Epithelial cell of proximal tubule (primary cell): ENCODE results near the gene NFS1. TPM values are rescaled to one million over a fixed set of nuclear protein-coding genes. Genes with fewer than 3 reads are reported as not detected.

Source experiments
- DNase-seq: peaks from one replicate; pipeline ENCODE4 v3.0.0-alpha.2; 2011; ENCODE audit warnings: low read depth
- H3K4me3 ChIP-seq: 2 replicates; pipeline ENCODE4 v1.5.1; 2011; ENCODE audit warnings: low read depth, mild to moderate bottlenecking, low read length
- total RNA-seq: library from RNA; depleted of rRNA; stranded (reverse); fragments of >200 nt; gene quantifications from 2 replicates; pipeline ENCODE4 v1.2.3, GENCODE V29; 2015
- TF ChIP-seq, protein P1 (sequence below): conservative IDR thresholded peaks from 2 replicates; pipeline ENCODE4 v1.5.1; 2012; ENCODE audit warnings: low read depth, mild to moderate bottlenecking, low read length

Gene NFS1
- total RNA-seq, 1 donor from 2014 or later = 10.3 TPM

DNA sequence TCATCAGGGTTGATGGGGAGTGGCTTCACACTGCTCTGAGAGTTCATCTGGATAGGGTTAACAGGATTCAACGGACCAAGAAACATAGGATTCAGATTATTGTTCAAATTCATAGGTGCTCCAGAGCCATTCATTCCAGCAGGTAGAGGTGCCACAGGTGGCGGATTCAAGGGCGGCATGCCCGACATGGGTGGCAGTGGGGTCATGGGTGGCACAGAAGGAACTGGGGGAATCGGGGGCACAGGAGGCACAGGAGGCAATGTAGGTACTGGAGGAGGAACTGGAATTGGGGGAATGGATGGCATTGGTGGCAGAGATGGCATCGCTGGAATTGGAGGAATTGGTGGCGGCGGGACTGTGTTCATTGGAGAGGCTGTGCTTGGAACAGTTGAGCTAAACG is 44.7 kb downstream of the NFS1 start:
- H3K4me3 ChIP-seq = no peak overlapping the region
- TF ChIP-seq, protein P1, sequence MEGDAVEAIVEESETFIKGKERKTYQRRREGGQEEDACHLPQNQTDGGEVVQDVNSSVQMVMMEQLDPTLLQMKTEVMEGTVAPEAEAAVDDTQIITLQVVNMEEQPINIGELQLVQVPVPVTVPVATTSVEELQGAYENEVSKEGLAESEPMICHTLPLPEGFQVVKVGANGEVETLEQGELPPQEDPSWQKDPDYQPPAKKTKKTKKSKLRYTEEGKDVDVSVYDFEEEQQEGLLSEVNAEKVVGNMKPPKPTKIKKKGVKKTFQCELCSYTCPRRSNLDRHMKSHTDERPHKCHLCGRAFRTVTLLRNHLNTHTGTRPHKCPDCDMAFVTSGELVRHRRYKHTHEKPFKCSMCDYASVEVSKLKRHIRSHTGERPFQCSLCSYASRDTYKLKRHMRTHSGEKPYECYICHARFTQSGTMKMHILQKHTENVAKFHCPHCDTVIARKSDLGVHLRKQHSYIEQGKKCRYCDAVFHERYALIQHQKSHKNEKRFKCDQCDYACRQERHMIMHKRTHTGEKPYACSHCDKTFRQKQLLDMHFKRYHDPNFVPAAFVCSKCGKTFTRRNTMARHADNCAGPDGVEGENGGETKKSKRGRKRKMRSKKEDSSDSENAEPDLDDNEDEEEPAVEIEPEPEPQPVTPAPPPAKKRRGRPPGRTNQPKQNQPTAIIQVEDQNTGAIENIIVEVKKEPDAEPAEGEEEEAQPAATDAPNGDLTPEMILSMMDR = no peak
- DNase-seq = no peak

DNA sequence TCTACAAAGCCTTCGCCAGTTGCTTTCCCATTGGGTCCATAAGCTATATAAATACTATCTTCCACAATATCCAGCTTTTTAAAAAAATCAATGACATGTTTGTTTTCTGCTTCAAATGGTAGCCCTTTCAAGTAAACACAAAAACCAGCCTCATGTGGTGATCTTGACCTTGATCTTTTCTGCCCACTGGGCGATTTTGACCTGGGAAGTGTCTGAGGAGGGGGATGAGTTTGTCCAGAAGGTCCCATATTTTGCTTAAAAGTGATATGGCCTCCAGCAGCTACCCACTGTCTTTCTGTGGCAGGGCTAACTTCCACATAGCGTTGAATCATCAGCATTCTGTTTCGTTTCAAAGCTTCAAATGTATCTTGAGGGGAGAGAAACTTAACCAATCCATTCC is 45.3 kb downstream of the NFS1 start:
- no peak for DNase-seq
- TF ChIP-seq, protein P1 = no peak
- no peak overlapping the region for H3K4me3 ChIP-seq

DNA sequence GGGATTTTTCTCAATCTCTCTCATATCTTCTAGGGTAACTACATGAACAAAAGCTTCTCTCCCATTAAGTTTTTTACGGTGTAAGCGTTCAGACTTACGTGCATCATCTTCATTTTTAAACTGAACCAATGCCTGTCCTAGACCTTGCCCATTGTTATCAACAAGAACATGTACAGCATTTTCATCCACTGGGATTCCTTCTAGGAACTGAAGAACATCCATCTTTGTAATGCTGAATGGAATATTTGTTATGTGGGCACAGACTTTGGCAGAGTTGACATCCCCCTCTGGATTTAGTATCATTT is 45.8 kb downstream of the NFS1 start:
- TF ChIP-seq, protein P1 = no peak
- H3K4me3 ChIP-seq = no peak overlapping the region
- no peak for DNase-seq

DNA sequence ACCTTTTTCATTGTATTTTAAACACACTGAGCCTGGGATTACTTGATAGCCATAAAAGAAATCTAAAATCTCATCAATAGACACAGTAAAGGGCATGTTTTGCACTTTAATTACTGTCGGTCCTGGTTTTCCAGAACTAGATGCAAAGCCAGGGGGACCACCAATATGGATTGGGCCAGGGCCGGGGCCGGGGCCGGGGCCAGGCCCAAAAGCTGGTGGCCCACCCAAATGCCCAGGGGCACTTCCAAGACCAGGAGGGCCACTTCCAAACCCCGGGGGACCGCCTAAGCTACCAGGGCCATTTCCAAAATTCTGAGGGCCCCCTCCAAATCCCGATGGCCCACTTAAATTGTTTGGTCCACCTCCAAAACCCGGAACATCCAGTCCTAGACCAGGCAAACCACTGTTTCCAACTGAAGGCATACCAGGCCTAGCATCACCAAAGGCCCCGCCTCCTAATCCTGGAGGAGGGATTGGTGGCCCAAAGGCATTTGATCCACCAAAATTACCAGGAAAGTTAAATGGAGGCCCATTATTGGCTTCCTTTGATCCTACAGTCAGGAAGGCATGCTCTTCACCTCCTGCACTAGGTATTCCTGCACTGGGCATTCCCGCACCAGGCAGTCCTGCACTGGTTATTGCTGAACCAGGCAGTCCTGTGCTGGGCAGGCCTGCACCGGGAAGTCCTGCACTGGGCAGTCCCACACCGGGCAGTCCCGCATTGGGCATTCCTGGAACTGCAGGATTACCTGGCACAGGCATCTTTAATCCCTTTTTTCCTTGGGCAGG is 46.3 kb downstream of the NFS1 start:
- DNase-seq = no peak
- TF ChIP-seq, protein P1 = no peak
- H3K4me3 ChIP-seq = no peak overlapping the region

DNA sequence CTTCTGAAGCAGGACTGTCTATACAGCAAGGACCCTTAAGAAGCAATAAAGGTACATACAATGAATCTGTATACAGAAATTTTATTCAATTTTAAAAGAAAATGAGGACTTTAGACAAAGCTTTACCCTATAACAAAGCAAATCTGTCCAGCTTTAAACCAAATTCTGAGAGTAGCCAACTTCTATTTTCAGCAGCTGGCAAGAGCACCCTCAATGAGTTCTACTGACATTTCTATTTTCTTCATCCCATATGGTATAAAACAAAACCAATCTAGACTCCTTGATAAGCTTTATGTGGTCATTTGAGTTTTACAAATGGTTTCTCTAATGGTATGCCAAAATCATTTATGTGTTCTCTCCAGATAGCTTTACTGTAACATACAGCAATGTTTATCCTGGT is 47.2 kb downstream of the NFS1 start:
- TF ChIP-seq, protein P1 = no peak
- DNase-seq = no peak
- H3K4me3 ChIP-seq = no peak overlapping the region

DNA sequence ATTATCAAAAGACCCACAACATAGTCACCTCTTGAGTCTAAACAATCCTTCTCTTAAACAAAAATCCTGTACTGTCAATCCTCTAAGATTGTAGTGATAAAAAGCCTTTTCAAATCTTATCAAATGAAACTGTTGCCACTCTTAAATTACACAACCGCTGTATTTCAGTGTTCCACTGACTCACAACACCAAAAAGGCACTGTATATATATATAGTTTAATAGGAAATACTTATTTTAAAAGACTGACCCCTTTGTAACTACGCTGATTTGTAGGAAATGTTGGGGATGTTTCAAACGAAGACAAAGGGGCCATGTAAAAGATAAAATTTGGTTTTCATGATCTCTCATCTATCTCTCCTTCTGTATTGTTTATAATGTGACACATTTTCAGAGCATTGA is 48.5 kb downstream of the NFS1 start:
- TF ChIP-seq, protein P1 = no peak
- DNase-seq = no peak

DNA sequence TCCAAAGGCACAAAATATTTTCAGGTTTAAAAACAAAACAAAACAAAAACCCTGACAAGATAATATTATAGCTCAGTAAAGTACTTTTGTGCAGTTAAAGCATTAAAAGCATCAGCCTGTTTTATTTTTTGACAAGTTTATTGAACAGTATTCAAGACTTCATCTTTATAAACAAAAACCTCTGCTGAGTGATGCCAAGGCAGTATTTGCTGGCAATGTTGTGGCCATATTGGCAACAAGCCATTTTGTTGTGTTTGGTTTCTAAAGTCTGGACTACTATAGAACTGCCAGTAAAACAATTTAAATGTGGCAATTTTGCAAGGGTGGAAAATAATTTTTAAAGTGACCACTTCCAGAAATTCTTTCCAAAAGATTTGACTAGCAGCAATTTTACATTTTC is 50.3 kb downstream of the NFS1 start:
- no peak for DNase-seq

More for the DNA sequence above, 48.5 kb downstream of the NFS1 start:
- no peak overlapping the region for H3K4me3 ChIP-seq

More for the DNA sequence above, 50.3 kb downstream of the NFS1 start:
- H3K4me3 ChIP-seq = no peak overlapping the region
- TF ChIP-seq, protein P1 = no peak
